HepG2 (cell line): ENCODE results near the gene MED12L. TPM values are rescaled to one million over a fixed set of nuclear protein-coding genes. Genes with fewer than 3 reads are reported as not detected.

Source experiments
- ATAC-seq: fragments of 200-7000 bp; cut with Tn5 transposase; 3 replicates; pipeline ENCODE4 v1.9.1; 2020; ENCODE audit warnings: mild to moderate bottlenecking, moderate library complexity
- BruUV-seq: library from RNA; stranded (reverse); fragments of 400-500 nt; replicated peaks from 2 replicates; lab custom pipeline; 2021; lab: Mats Ljungman, UMichigan
- CTCF ChIA-PET: fragments of 300-600 bp; formaldehyde crosslinking; extraction: SDS; loops from one replicate; lab custom pipeline; 2021; ENCODE audit warnings: low total read pairs, inconsistent platforms, low intra/inter-chr PET ratio; lab: Yijun Ruan, JAX
- POLR2A ChIA-PET: fragments of 350-600 bp; sonication (Branson Sonifier 250); formaldehyde crosslinking; loops from one replicate; lab custom pipeline; 2020; ENCODE audit warnings: antibody characterized with exemption, inconsistent platforms; lab: Yijun Ruan, JAX
- DNase-seq: peaks from one replicate; pipeline ENCODE4 v3.0.0-alpha.2; 2015; ENCODE audit warnings: low spot score
- FAIRE-seq: peaks from 3 replicates; lab custom pipeline; 2011; peaks lifted over from hg19 to GRCh38; lab: Jason Lieb, UNC
- H2AFZ ChIP-seq: one replicate; pipeline ENCODE4 v1.6.1; 2011; ENCODE audit warnings: low read length, inconsistent platforms
- H3K27ac ChIP-seq: fragments of 300-600 bp; 3 replicates; pipeline ENCODE4 v1.8.0; 2011; ENCODE audit warnings: mixed run types, mild to moderate bottlenecking, mixed read lengths, low read length, inconsistent platforms; ENCODE audit not compliant: insufficient read depth; ENCODE audit errors: extremely low read length
- H3K27me3 ChIP-seq, 2 experiments: fragments of 200-600 bp in 1 of 2; 2 replicates in 1 of 2; 3 replicates in 1 of 2; pipeline versions ENCODE4 v1.6.0 to v1.8.0; 2011; ENCODE audit warnings: low read length in 2 of 2, mild to moderate bottlenecking in 2 of 2, moderate library complexity in 2 of 2, inconsistent platforms in 1 of 2; ENCODE audit not compliant: insufficient read depth in 2 of 2, control insufficient read depth in 1 of 2
- H3K36me3 ChIP-seq, 2 experiments: fragments of 200-600 bp in 1 of 2; replicated peaks in 1 of 2; 2 replicates in 1 of 2; 3 replicates in 1 of 2; pipeline versions ENCODE4 v1.5.1 to v1.8.0; 2011; ENCODE audit warnings: low read length in 2 of 2, inconsistent platforms in 1 of 2; ENCODE audit not compliant: insufficient read depth in 2 of 2, control insufficient read depth in 1 of 2
- H3K4me1 ChIP-seq: 2 replicates; pipeline ENCODE4 v1.5.1; 2012; ENCODE audit warnings: low read length, inconsistent platforms; ENCODE audit not compliant: insufficient read depth
- H3K4me2 ChIP-seq: 2 replicates; pipeline ENCODE4 v1.6.0; 2011; ENCODE audit warnings: low read depth, low read length, inconsistent platforms
- H3K4me3 ChIP-seq, 3 experiments: fragments of 200-600 bp in 1 of 3; sonication (generic), shearing (Covaris generic) in 1 of 3; replicated peaks in 1 of 3; 2 replicates each; pipeline ENCODE4 v1.5.1; 2011 to 2016; ENCODE audit warnings: low read length in 3 of 3, inconsistent platforms in 2 of 3, low read depth in 2 of 3, mild to moderate bottlenecking in 2 of 3, control low read depth in 1 of 3, mixed read lengths in 1 of 3; ENCODE audit not compliant: insufficient read depth in 1 of 3
- H3K79me2 ChIP-seq: one replicate; pipeline ENCODE4 v1.6.1; 2011; ENCODE audit warnings: low read length, inconsistent platforms; ENCODE audit not compliant: insufficient read depth
- H3K9ac ChIP-seq: 2 replicates; pipeline ENCODE4 v1.6.0; 2011; ENCODE audit warnings: mild to moderate bottlenecking, low read depth, low read length, inconsistent platforms; ENCODE audit not compliant: insufficient read depth
- H3K9me3 ChIP-seq: 2 replicates; pipeline ENCODE4 v1.5.1; 2012; ENCODE audit warnings: mild to moderate bottlenecking, low read length
- H4K20me1 ChIP-seq: 2 replicates; pipeline ENCODE4 v1.6.0; 2011; ENCODE audit warnings: inconsistent platforms, mild to moderate bottlenecking, low read length, moderate library complexity; ENCODE audit not compliant: insufficient read depth
- DBP ChIP-seq: sonication (generic); formaldehyde crosslinking; IDR thresholded peaks from 2 replicates; pipeline ENCODE4 v1.4.0; 2020; ENCODE audit warnings: missing genetic modification reagents; ENCODE audit errors: not compliant biosample characterization
- FOXO1 ChIP-seq: sonication (generic); formaldehyde crosslinking; IDR thresholded peaks from 2 replicates; pipeline ENCODE4 v1.4.0; 2020; ENCODE audit warnings: missing genetic modification reagents
- GABPB1 ChIP-seq: IDR thresholded peaks from 2 replicates; pipeline ENCODE4 v1.6.1; 2016; ENCODE audit warnings: mild to moderate bottlenecking, missing genetic modification reagents, moderate library complexity, missing compliant biosample characterization
- HOXA3 ChIP-seq: sonication (generic); formaldehyde crosslinking; IDR thresholded peaks from 2 replicates; pipeline ENCODE4 v1.5.0; 2020; ENCODE audit warnings: missing genetic modification reagents
- MAF1 ChIP-seq: sonication (generic); formaldehyde crosslinking; IDR thresholded peaks from 2 replicates; pipeline ENCODE4 v1.5.0; 2020; ENCODE audit warnings: missing genetic modification reagents, borderline replicate concordance
- MLLT10 ChIP-seq: sonication (generic); formaldehyde crosslinking; IDR thresholded peaks from 2 replicates; pipeline ENCODE4 v1.4.0; 2020; ENCODE audit warnings: missing genetic modification reagents
- NFIB ChIP-seq: sonication (generic); formaldehyde crosslinking; IDR thresholded peaks from 2 replicates; pipeline ENCODE4 v1.9.0; 2021; ENCODE audit warnings: missing genetic modification reagents, mild to moderate bottlenecking, borderline replicate concordance
- TEF ChIP-seq: sonication (generic); formaldehyde crosslinking; IDR thresholded peaks from 2 replicates; pipeline ENCODE4 v1.5.0; 2020; ENCODE audit warnings: missing genetic modification reagents
- ZFX ChIP-seq: sonication (generic); formaldehyde crosslinking; IDR thresholded peaks from 2 replicates; pipeline ENCODE4 v1.4.0; 2020; ENCODE audit warnings: mild to moderate bottlenecking, low read depth, missing genetic modification reagents, moderate library complexity
- ZNF160 ChIP-seq: sonication (generic); formaldehyde crosslinking; IDR thresholded peaks from 2 replicates; pipeline ENCODE4 v1.8.0; 2022; ENCODE audit warnings: mild to moderate bottlenecking, inconsistent platforms, missing genetic modification reagents
- ZNF383 ChIP-seq: sonication (generic); formaldehyde crosslinking; IDR thresholded peaks from 2 replicates; pipeline ENCODE4 v1.4.0; 2020; ENCODE audit warnings: missing genetic modification reagents, mild to moderate bottlenecking, borderline replicate concordance
- ZNF713 ChIP-seq: sonication (generic); formaldehyde crosslinking; IDR thresholded peaks from 2 replicates; pipeline ENCODE4 v1.4.0; 2020; ENCODE audit warnings: mild to moderate bottlenecking, missing genetic modification reagents
- ZNF724P ChIP-seq: sonication (generic); formaldehyde crosslinking; IDR thresholded peaks from 2 replicates; pipeline ENCODE4 v1.8.0; 2022; ENCODE audit warnings: missing genetic modification reagents, borderline replicate concordance
- ZNF891 ChIP-seq: sonication (generic); formaldehyde crosslinking; IDR thresholded peaks from 2 replicates; pipeline ENCODE4 v1.5.0; 2020; ENCODE audit warnings: mild to moderate bottlenecking, missing genetic modification reagents
- WGBS: methylation state at CpG from one replicate; pipeline ENCODE4 v1.1.6; 2017; ENCODE audit warnings: low lambda C conversion rate; 5-methylcytosine and 5-hydroxymethylcytosine counted together
- in situ Hi-C: cut with HindIII; loops from 2 replicates; pipeline ENCODE4 v1.10.0; 2017; ENCODE audit warnings: low pct_unique_long_range_greater_than_20kb; ENCODE audit not compliant: extremely low pct_ligation_motif_present
- intact Hi-C: fragments of 100-400 bp; cut with micrococcal nuclease; formaldehyde crosslinking; loops from one replicate; pipeline ENCODE4 v1.10.0; 2022; ENCODE audit not compliant: unreplicated experiment
- polyA plus RNA-seq, 8 experiments: library from polyadenylated mRNA; depleted of rRNA in 3 of 8; stranded (reverse) in 7 of 8; unstranded in 1 of 8; fragments of >200 nt; fragmentation: Illumina TruSeq in 4 of 8; extraction: Trizol in 4 of 8; gene quantifications; 2 replicates each; pipeline versions ENCODE4 v1.2.1 to v1.2.3, GENCODE V29; 2011 to 2016; ENCODE audit warnings: low read depth in 4 of 8, missing spikeins in 1 of 8, mixed read lengths in 1 of 8; ENCODE audit not compliant: insufficient read depth in 1 of 8
- total RNA-seq, 5 experiments: library from RNA; depleted of rRNA; stranded (reverse); fragments of >200 nt; fragmentation: Illumina TruSeq; extraction: Trizol; gene quantifications; 2 replicates each; pipeline ENCODE4 v1.2.3, GENCODE V29; 2016; ENCODE audit warnings: low read depth in 1 of 5
- TF ChIP-seq, protein P1 (sequence below): sonication (generic); formaldehyde crosslinking; IDR thresholded peaks from 2 replicates; pipeline ENCODE4 v1.5.0; 2020; ENCODE audit warnings: mild to moderate bottlenecking, missing genetic modification reagents
- TF ChIP-seq, protein P2 (sequence below): sonication (generic); formaldehyde crosslinking; conservative IDR thresholded peaks from 2 replicates; pipeline ENCODE4 v1.8.0; 2022; ENCODE audit warnings: mild to moderate bottlenecking, moderate library complexity, missing genetic modification reagents

MED12L gene
- total and polyA plus RNA-seq, 2 of the 13 experiments (the other 11 are each of a cell fraction or from before 2014, with no cell fraction given): 0.07 to 0.64 TPM

DNA sequence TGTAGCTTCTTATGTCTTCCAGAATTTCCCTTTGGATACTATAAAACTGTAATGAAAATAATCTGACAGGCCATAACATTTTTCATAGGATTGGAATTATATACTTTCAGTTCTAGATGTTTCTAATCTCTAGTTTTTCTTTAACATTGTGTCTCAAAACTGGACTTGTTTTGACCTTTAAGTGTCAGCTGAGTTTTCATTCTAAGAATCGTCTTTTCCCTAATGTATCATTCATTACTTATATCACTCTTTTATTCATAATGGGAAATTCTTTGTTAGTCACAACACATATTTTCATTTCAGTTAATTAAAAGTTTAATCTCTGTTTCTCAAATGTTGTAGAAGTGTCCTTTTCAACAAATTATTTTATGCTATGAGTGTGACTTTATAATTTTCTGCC, 105.6 kb downstream of the MED12L start:
- Histone ChIP-seq H3K9me3 (no peaks in the 10 kb centered on the region), H3K79me2 (no peaks in the 10 kb centered on the region), H3K4me1 (peaks cover 19% of the 10 kb centered on the region), H3K36me3 (no peaks in the 10 kb centered on the region), H3K9ac (no peak overlapping the region), H3K27ac (no peak overlapping the region), H3K4me2 (no peak overlapping the region), H3K4me3 (no peak overlapping the region)
- intact Hi-C loops: no loop called here
- POLR2A ChIA-PET: no interaction called here
- no peak for DNase-seq
- 96% methylated on average over 1 of the region's 1 CpG for WGBS
- no peak for ATAC-seq
- CTCF ChIA-PET: no interaction called here
- TF ChIP-seq MLLT10: no peak
- TF ChIP-seq ZNF891: no peak
- TF ChIP-seq DBP (CRISPR knock-in tag): no peak
- TF ChIP-seq ZNF713: no peak
- no peak for TF ChIP-seq FOXO1
- TF ChIP-seq HOXA3 (CRISPR knock-in tag): no peak
- TF ChIP-seq ZNF724P (CRISPR knock-in tag): no peak
- TF ChIP-seq, protein P1, sequence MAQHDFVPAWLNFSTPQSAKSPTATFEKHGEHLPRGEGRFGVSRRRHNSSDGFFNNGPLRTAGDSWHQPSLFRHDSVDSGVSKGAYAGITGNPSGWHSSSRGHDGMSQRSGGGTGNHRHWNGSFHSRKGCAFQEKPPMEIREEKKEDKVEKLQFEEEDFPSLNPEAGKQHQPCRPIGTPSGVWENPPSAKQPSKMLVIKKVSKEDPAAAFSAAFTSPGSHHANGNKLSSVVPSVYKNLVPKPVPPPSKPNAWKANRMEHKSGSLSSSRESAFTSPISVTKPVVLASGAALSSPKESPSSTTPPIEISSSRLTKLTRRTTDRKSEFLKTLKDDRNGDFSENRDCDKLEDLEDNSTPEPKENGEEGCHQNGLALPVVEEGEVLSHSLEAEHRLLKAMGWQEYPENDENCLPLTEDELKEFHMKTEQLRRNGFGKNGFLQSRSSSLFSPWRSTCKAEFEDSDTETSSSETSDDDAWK (CRISPR knock-in tag): no peak
- no peak for TF ChIP-seq TEF (CRISPR knock-in tag)
- TF ChIP-seq NFIB (CRISPR knock-in tag): no peak
- no peak for TF ChIP-seq GABPB1
- TF ChIP-seq ZNF160: no peak
- TF ChIP-seq ZFX (CRISPR knock-in tag): no peak
- TF ChIP-seq, protein P2, sequence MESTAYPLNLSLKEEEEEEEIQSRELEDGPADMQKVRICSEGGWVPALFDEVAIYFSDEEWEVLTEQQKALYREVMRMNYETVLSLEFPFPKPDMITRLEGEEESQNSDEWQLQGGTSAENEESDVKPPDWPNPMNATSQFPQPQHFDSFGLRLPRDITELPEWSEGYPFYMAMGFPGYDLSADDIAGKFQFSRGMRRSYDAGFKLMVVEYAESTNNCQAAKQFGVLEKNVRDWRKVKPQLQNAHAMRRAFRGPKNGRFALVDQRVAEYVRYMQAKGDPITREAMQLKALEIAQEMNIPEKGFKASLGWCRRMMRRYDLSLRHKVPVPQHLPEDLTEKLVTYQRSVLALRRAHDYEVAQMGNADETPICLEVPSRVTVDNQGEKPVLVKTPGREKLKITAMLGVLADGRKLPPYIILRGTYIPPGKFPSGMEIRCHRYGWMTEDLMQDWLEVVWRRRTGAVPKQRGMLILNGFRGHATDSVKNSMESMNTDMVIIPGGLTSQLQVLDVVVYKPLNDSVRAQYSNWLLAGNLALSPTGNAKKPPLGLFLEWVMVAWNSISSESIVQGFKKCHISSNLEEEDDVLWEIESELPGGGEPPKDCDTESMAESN (CRISPR knock-in tag): no peak
- no peak for TF ChIP-seq ZNF383 (CRISPR knock-in tag)
- TF ChIP-seq MAF1 (CRISPR knock-in tag): no peak
- TF ChIP-seq, all 625 proteins: peak for 0
- in situ Hi-C loops: no loop called here
- Histone ChIP-seq H2AFZ (no peak overlapping the region), H4K20me1 (no peaks in the 10 kb centered on the region), H3K27me3 (no peaks in the 10 kb centered on the region)
- no TSS peak for BruUV-seq
- FAIRE-seq: no peak
